ENCODE data around the gene ABCB1.

The ABCB1 gene

GRCh38 chr7:87600130-87601124 is at the start of gene ABCB1:
TSS of gene ABCB1 (minus strand) at chr7:87600884. CDS start at chr7:87600184, 700 bp downstream.
- peak; percentile 65 for DNase-seq
- peak; percentile 92 for ATAC-seq

- DNase-seq (no peak), ATAC-seq (no peak)
Observed at GRCh38 chr7:87648316-87648715, 47.6 kb upstream of the ABCB1 start.

GRCh38 chr7:87645446-87645845 is 44.8 kb upstream of the ABCB1 start:
- ATAC-seq, result no peak
- no peak for DNase-seq

- DNase-seq, result no peak
- ATAC-seq, result no peak
Observed at GRCh38 chr7:87635921-87636320, 35.2 kb upstream of the ABCB1 start.

- peak; percentile 19 for DNase-seq
- no peak for ATAC-seq
Observed at GRCh38 chr7:87628780-87629569, 28.3 kb upstream of the ABCB1 start.

- ATAC-seq (peak; percentile 20), DNase-seq (peak; percentile 32)
Observed at GRCh38 chr7:87627634-87627994, 26.9 kb upstream of the ABCB1 start.

- ATAC-seq, result no peak
- DNase-seq, result no peak
Observed at GRCh38 chr7:87625101-87625500, 24.4 kb upstream of the ABCB1 start.

GRCh38 chr7:87624628-87625027 is 23.9 kb upstream of the ABCB1 start:
- DNase-seq (no peak), ATAC-seq (no peak)

GRCh38 chr7:87615197-87615596 is 14.5 kb upstream of the ABCB1 start:
- ATAC-seq, result no peak
- DNase-seq, result no peak

GRCh38 chr7:87609916-87610315 is 9.2 kb upstream of the ABCB1 start:
- DNase-seq (no peak), ATAC-seq (no peak)

- no peak for ATAC-seq
- no peak for DNase-seq
Observed at GRCh38 chr7:87608431-87608830, 7.7 kb upstream of the ABCB1 start.

- DNase-seq (no peak), ATAC-seq (no peak)
Observed at GRCh38 chr7:87604264-87604663, 3.6 kb upstream of the ABCB1 start.

GRCh38 chr7:87599336-87599735 is 1.3 kb downstream of the ABCB1 start:
- DNase-seq, result peak; percentile 64
- peak; percentile 66 for ATAC-seq

- ATAC-seq (no peak), DNase-seq (no peak)
Observed at GRCh38 chr7:87598234-87599009, 2.3 kb downstream of the ABCB1 start.

GRCh38 chr7:87596696-87597095 is 4.0 kb downstream of the ABCB1 start:
- DNase-seq, result no peak
- no peak for ATAC-seq

GRCh38 chr7:87596136-87596535 is 4.5 kb downstream of the ABCB1 start:
- ATAC-seq (no peak), DNase-seq (no peak)

- no peak for DNase-seq
- no peak for ATAC-seq
Observed at GRCh38 chr7:87592300-87592699, 8.4 kb downstream of the ABCB1 start.

GRCh38 chr7:87591211-87591610 is 9.5 kb downstream of the ABCB1 start:
- ATAC-seq (no peak), DNase-seq (no peak)

- ATAC-seq, result no peak
- no peak for DNase-seq
Observed at GRCh38 chr7:87590578-87590977, 10.1 kb downstream of the ABCB1 start.

GRCh38 chr7:87589631-87590030 is 11.1 kb downstream of the ABCB1 start:
- no peak for ATAC-seq

GRCh38 chr7:87581723-87582122 is 19.0 kb downstream of the ABCB1 start:
- ATAC-seq (no peak), DNase-seq (no peak)

More at GRCh38 chr7:87589631-87590030, 11.1 kb downstream of the ABCB1 start:
- DNase-seq, result no peak

GRCh38 chr7:87580636-87581035 is 20.0 kb downstream of the ABCB1 start:
- ATAC-seq (no peak), DNase-seq (no peak)
